ENCODE measurements around the gene RUSC1. TPM values are rescaled to one million over a fixed set of nuclear protein-coding genes. Genes with fewer than 3 reads are reported as not detected.

The RUSC1 gene
- total RNA-seq, 1 donor from 2014 or later: 35.4 TPM

DNA sequence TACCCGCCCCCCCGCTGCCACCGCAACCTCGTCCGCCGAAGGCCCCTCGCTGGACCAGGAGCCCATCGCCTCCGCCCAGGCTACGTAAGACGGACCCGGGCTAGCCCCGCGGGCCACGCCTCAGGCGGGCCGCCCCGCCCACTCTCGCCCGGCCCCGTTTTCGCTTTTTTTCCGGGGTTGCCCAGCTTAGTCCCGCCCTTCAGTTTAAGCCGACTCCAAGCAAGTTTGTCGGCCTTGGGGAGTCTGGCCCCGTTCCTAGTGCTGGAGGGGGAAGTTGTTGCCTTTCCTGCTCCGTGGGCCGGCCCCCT lies 3.0 kb downstream of the RUSC1 start:
- H3K4me1 Mint-ChIP-seq (ENCODE audit: unreplicated experiment): peaks cover 32% of the 10 kb centered on the region
- peak overlapping the region; percentile 86 for H3K4me3 Mint-ChIP-seq (ENCODE audit: unreplicated experiment)
- no peaks in the 10 kb centered on the region for H3K9me3 Mint-ChIP-seq (ENCODE audit: unreplicated experiment)
- H3K27ac Mint-ChIP-seq (ENCODE audit: unreplicated experiment): peak overlapping the region; percentile 67
- TF ChIP-seq, protein P1, sequence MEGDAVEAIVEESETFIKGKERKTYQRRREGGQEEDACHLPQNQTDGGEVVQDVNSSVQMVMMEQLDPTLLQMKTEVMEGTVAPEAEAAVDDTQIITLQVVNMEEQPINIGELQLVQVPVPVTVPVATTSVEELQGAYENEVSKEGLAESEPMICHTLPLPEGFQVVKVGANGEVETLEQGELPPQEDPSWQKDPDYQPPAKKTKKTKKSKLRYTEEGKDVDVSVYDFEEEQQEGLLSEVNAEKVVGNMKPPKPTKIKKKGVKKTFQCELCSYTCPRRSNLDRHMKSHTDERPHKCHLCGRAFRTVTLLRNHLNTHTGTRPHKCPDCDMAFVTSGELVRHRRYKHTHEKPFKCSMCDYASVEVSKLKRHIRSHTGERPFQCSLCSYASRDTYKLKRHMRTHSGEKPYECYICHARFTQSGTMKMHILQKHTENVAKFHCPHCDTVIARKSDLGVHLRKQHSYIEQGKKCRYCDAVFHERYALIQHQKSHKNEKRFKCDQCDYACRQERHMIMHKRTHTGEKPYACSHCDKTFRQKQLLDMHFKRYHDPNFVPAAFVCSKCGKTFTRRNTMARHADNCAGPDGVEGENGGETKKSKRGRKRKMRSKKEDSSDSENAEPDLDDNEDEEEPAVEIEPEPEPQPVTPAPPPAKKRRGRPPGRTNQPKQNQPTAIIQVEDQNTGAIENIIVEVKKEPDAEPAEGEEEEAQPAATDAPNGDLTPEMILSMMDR (IDR thresholded peaks at IDR 0.05): no peak
- peak; percentile 93 for DNase-seq (ENCODE audit: extremely low spot score, unreplicated experiment)
- peaks cover 8% of the 10 kb centered on the region for H3K36me3 Mint-ChIP-seq (ENCODE audit: unreplicated experiment)
- H3K27me3 Mint-ChIP-seq (ENCODE audit: unreplicated experiment): no peaks in the 10 kb centered on the region

DNA sequence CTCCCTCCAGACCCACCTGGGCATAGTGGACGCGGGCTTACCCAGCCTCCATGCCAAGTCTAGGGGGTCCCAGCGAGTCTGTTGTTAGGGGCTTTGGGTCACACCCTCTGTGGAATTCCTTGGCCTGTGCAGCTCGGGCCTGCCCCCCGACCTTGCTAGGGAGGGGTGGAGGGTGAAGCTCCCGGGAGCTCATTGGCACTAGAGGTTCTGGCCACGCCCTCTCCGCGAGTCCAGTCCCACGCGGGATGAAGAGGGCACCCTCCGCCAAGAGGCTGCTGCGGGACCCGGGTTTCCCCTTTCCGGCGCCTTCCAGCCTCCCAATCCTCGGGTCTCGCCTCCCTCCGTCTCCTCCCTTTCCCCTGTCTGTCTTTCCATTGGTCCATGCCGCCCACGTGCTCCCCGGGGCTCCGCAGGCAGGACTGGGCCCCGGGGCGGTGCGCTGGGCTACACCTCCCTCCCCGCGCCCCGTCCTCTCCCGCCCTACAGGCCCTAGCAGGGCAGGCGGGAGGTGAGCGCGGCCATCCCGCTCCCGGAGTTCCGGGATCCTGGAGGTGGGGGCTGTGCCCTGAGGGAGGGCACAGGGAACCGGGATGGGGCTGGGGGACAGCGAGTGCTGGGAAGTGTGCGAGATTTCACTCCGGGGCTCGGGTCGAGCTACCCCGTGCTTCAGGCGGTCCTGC lies 3.5 kb downstream of the RUSC1 start:
- DNase-seq (ENCODE audit: extremely low spot score, unreplicated experiment): peak; percentile 96
- Mint-ChIP-seq H3K27me3 (ENCODE audit: unreplicated experiment) (no peaks in the 10 kb centered on the region), H3K27ac (ENCODE audit: unreplicated experiment) (peak overlapping the region; percentile 67), H3K4me1 (ENCODE audit: unreplicated experiment) (peaks cover 32% of the 10 kb centered on the region), H3K4me3 (ENCODE audit: unreplicated experiment) (peak overlapping the region; percentile 86), H3K9me3 (ENCODE audit: unreplicated experiment) (no peaks in the 10 kb centered on the region), H3K36me3 (ENCODE audit: unreplicated experiment) (peaks cover 3% of the 10 kb centered on the region)
- TF ChIP-seq, protein P1 (IDR thresholded peaks at IDR 0.05): no peak

DNA sequence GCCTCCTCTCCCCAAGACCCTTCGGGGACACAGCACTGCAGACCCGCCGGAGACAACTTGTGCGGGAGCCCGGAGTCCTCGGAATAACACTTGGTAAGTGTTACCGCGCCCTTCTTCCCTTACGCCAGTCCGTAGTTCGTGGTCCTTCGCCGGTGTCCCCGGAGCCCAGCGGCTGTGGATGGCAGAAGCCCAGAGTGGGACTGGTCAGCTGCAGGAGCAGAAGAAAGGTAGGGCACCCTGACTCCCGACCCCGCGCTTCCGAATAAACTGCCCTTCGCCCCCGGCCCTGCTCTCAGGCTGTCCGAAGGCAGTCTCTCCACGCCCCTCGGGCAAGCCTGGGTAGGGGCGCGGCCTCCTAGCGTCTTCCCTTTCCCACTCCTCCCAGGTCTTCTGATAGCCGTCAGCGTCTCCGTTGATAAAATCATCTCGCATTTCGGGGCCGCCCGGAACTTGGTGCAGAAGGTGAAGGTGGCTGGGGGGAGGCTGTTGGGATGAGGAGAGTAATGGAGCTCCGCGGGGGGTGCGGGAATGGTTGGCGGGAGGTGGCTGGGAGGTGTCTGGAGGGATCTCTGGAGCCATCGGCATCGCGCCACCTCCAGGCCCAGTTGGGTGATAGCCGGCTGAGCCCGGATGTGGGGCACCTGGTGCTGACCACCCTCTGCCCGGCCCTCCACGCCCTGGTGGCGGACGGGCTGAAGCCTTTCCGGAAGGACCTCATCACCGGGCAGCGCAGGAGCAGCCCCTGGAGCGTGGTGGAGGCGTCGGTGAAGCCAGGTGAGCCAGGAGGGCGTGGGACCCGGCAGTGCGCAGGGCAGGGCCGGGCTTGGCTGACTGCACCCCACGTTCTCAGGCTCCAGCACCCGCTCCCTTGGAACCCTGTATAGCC lies 4.3 kb downstream of the RUSC1 start:
- Mint-ChIP-seq H3K27me3 (ENCODE audit: unreplicated experiment) (no peaks in the 10 kb centered on the region), H3K27ac (ENCODE audit: unreplicated experiment) (peak overlapping the region; percentile 50), H3K9me3 (ENCODE audit: unreplicated experiment) (no peaks in the 10 kb centered on the region), H3K36me3 (ENCODE audit: unreplicated experiment) (peaks cover 5% of the 10 kb centered on the region), H3K4me1 (ENCODE audit: unreplicated experiment) (peaks cover 32% of the 10 kb centered on the region), H3K4me3 (ENCODE audit: unreplicated experiment) (peak overlapping the region; percentile 86)
- TF ChIP-seq, protein P1 (IDR thresholded peaks at IDR 0.05): peak; percentile 55
- DNase-seq (ENCODE audit: extremely low spot score, unreplicated experiment): no peak

DNA sequence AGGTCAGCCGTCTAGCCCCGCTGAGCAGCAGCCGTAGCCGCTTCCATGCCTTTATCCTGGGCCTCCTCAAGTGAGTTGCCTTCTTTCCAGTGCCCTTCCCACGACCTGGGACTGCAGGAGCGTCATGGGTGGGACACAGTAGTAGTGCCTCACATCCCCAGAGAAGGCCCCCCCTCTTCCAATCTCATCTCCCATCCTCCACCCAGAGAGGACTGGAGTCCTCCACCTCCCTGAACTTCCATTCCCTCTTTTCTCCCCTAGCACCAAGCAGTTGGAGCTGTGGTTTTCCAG lies 4.9 kb downstream of the RUSC1 start:
- H3K4me1 Mint-ChIP-seq (ENCODE audit: unreplicated experiment): peaks cover 26% of the 10 kb centered on the region
- peak overlapping the region; percentile 70 for H3K27ac Mint-ChIP-seq (ENCODE audit: unreplicated experiment)
- no peaks in the 10 kb centered on the region for H3K27me3 Mint-ChIP-seq (ENCODE audit: unreplicated experiment)
- H3K36me3 Mint-ChIP-seq (ENCODE audit: unreplicated experiment): peaks cover 8% of the 10 kb centered on the region
- TF ChIP-seq, protein P1 (IDR thresholded peaks at IDR 0.05): no peak
- peak overlapping the region; percentile 86 for H3K4me3 Mint-ChIP-seq (ENCODE audit: unreplicated experiment)
- H3K9me3 Mint-ChIP-seq (ENCODE audit: unreplicated experiment): no peaks in the 10 kb centered on the region
- no peak for DNase-seq (ENCODE audit: extremely low spot score, unreplicated experiment)

DNA sequence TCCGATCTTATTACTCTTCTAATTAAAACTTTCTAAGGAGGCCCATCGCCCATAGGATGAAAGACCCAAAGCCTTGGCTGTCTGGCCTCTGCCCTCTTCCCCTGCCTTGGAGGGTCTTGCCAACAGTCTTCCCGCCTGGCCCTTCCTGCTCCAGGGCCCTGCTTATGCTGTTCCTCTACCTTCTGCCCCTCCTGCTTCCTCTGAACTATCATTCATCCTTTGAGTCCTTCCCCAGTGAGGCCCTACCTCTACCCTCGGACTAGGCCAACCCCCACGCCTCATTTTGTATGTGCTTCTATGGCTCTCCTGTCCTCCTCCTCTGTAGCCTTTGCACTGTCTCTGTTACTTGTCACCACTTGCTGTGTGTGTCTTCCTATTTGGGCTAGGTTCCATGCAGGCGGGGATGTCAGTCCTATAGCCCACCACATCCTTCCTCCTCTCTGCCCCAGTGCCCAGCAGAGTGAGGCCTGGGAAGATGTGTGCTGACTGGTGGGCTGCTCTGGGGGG lies 5.4 kb downstream of the RUSC1 start:
- peaks cover 13% of the 10 kb centered on the region for H3K36me3 Mint-ChIP-seq (ENCODE audit: unreplicated experiment)
- H3K27me3 Mint-ChIP-seq (ENCODE audit: unreplicated experiment): no peaks in the 10 kb centered on the region
- H3K27ac Mint-ChIP-seq (ENCODE audit: unreplicated experiment): peak overlapping the region; percentile 70
- no peaks in the 10 kb centered on the region for H3K9me3 Mint-ChIP-seq (ENCODE audit: unreplicated experiment)
- no peak for DNase-seq (ENCODE audit: extremely low spot score, unreplicated experiment)
- peak overlapping the region; percentile 86 for H3K4me3 Mint-ChIP-seq (ENCODE audit: unreplicated experiment)
- TF ChIP-seq, protein P1 (IDR thresholded peaks at IDR 0.05): no peak
- H3K4me1 Mint-ChIP-seq (ENCODE audit: unreplicated experiment): peaks cover 23% of the 10 kb centered on the region

Data from osteocyte (in vitro differentiated cells).